HCT116 (cell line): Measurements from ENCODE around the gene PLEKHN1.

Experiments used
- CBX3 ChIP-seq: IDR thresholded peaks from 2 replicates; pipeline ENCODE4 v1.6.1; 2012; ENCODE audit warnings: low read depth
- CEBPB ChIP-seq: IDR thresholded peaks from 2 replicates; pipeline ENCODE4 v1.6.1; 2012; ENCODE audit warnings: low read depth
- CTCF ChIP-seq, 3 experiments: fragments of 200-600 bp in 1 of 3; sonication (generic) in 1 of 3; IDR thresholded peaks in 2 of 3; conservative IDR thresholded peaks in 1 of 3; 2 replicates each; pipeline ENCODE4 v1.5.1; 2012 to 2017; ENCODE audit warnings: low read depth in 2 of 3, low read length in 2 of 3, antibody characterized with exemption in 1 of 3, borderline replicate concordance in 1 of 3, control low read depth in 1 of 3, mild to moderate bottlenecking in 1 of 3, mixed read lengths in 1 of 3, mixed run types in 1 of 3, moderate library complexity in 1 of 3; ENCODE audit not compliant: insufficient read depth in 1 of 3
- EZH2 ChIP-seq: fragments of 200-600 bp; sonication (generic); IDR thresholded peaks from 2 replicates; pipeline ENCODE4 v1.6.1; 2017; ENCODE audit warnings: antibody characterized with exemption, mixed run types
- FOSL1 ChIP-seq: IDR thresholded peaks from 2 replicates; pipeline ENCODE4 v1.6.1; 2012; ENCODE audit warnings: low read depth
- POLR2A ChIP-seq: IDR thresholded peaks from 2 replicates; pipeline ENCODE4 v1.7.0; 2011; ENCODE audit warnings: borderline replicate concordance; ENCODE audit not compliant: insufficient read depth, insufficient read length; ENCODE audit errors: extremely low read depth
- POLR2AphosphoS5 ChIP-seq: IDR thresholded peaks from 2 replicates; pipeline ENCODE4 v1.6.1; 2011; ENCODE audit warnings: mild to moderate bottlenecking, low read depth, low read length, moderate library complexity
- RAD21 ChIP-seq: IDR thresholded peaks from 2 replicates; pipeline ENCODE4 v1.6.1; 2012; ENCODE audit warnings: low read depth, mild to moderate bottlenecking
- REST ChIP-seq: IDR thresholded peaks from 2 replicates; pipeline ENCODE4 v1.6.1; 2012; ENCODE audit warnings: low read depth
- ZFX ChIP-seq: fragments of 450-650 bp; IDR thresholded peaks from 2 replicates; pipeline ENCODE4 v1.6.1; 2017
- ZNF274 ChIP-seq: fragments of 200-500 bp; sonication (Bioruptor generic); IDR thresholded peaks from 2 replicates; pipeline ENCODE4 v1.6.1; 2014; ENCODE audit warnings: mild to moderate bottlenecking, low read depth, low read length, inconsistent platforms

- TF ChIP-seq POLR2A: no peak
- TF ChIP-seq CTCF (IDR thresholded peaks at IDR 0.05 in 2 of 3, conservative IDR thresholded peaks at IDR 0.05 in 1 of 3; ENCODE audit: borderline replicate concordance in 1 of 3, insufficient read depth in 1 of 3, low read depth in 2 of 3, low read length in 2 of 3): no peak
- TF ChIP-seq POLR2AphosphoS5: no peak
- TF ChIP-seq ZNF274: no peak
- no peak for TF ChIP-seq CEBPB
- no peak for TF ChIP-seq FOSL1
- no peak for TF ChIP-seq RAD21
- TF ChIP-seq EZH2: no peak
- TF ChIP-seq ZFX: no peak
- no peak for TF ChIP-seq REST
- TF ChIP-seq CBX3: no peak
Observed at GRCh38 chr1:1022302-1023009, 56.2 kb downstream of the PLEKHN1 start.
